NT2/D1 (cell line): ENCODE data around the gene MCM7.
A peak's percentile ranks its signal among the peaks of the same experiment; 100 is the strongest.

ENCODE experiments used
- DNase-seq: peaks from one replicate; pipeline ENCODE4 v3.0.0-alpha.2; 2011; ENCODE audit warnings: low read depth, low spot score
- H3K27me3 ChIP-seq: 2 replicates; pipeline ENCODE4 v1.6.0; 2011; ENCODE audit warnings: mild to moderate bottlenecking; ENCODE audit not compliant: insufficient read length, insufficient read depth
- H3K36me3 ChIP-seq: 2 replicates; pipeline ENCODE4 v1.6.1; 2011; ENCODE audit warnings: mild to moderate bottlenecking, low read length, mixed read lengths; ENCODE audit not compliant: insufficient read depth, insufficient read length
- H3K4me1 ChIP-seq: 2 replicates; pipeline ENCODE4 v1.5.1; 2011; ENCODE audit not compliant: insufficient read depth, insufficient read length
- H3K4me3 ChIP-seq: 2 replicates; pipeline ENCODE4 v1.5.1; 2011; ENCODE audit warnings: low read depth; ENCODE audit not compliant: insufficient read length
- H3K9ac ChIP-seq: 2 replicates; pipeline ENCODE4 v1.6.0; 2011; ENCODE audit warnings: low read depth; ENCODE audit not compliant: insufficient read length
- H3K9me3 ChIP-seq: 2 replicates; pipeline ENCODE4 v1.5.1; 2011; ENCODE audit warnings: mild to moderate bottlenecking, low read length; ENCODE audit not compliant: insufficient read depth
- SUZ12 ChIP-seq: IDR thresholded peaks from 2 replicates; pipeline ENCODE4 v1.6.1; 2011; ENCODE audit not compliant: insufficient read length, insufficient read depth; ENCODE audit errors: extremely low read depth
- YY1 ChIP-seq: IDR thresholded peaks from 2 replicates; pipeline ENCODE4 v1.6.1; 2011; ENCODE audit not compliant: insufficient read length, insufficient read depth
- ZNF274 ChIP-seq: IDR thresholded peaks from 2 replicates; pipeline ENCODE4 v1.6.1; 2011; ENCODE audit warnings: mild to moderate bottlenecking, low read depth, low read length

Gene MCM7

GRCh38 chr7:100126931-100127865 lies 26.0 kb upstream of the MCM7 start, which contains the start of gene MBLAC1:
MBLAC1 (plus strand) TSS chr7:100126967; CDS start chr7:100127396, 429 bp downstream.
- Histone ChIP-seq H3K9ac (peak within 1 kb of the TSS; percentile 95), H3K27me3 (peaks cover 20% of the 10 kb centered on the region), H3K36me3 (peaks cover 17% of the 10 kb centered on the region), H3K9me3 (no peaks in the 10 kb centered on the region), H3K4me1 (peaks cover 7% of the 10 kb centered on the region), H3K4me3 (peak within 1 kb of the TSS; percentile 82)
- no peak for TF ChIP-seq ZNF274
- TF ChIP-seq YY1 = no peak
- no peak for TF ChIP-seq SUZ12
- peak; percentile 90 for DNase-seq

- TF ChIP-seq SUZ12 (no peak), ZNF274 (no peak), YY1 (no peak)
- DNase-seq = no peak
- Histone ChIP-seq H3K9me3 (no peaks in the 10 kb centered on the region), H3K36me3 (peaks cover 19% of the 10 kb centered on the region), H3K9ac (peak overlapping the region; percentile 95), H3K4me3 (peak overlapping the region; percentile 82), H3K27me3 (peaks cover 20% of the 10 kb centered on the region), H3K4me1 (peaks cover 7% of the 10 kb centered on the region)
These were observed 25.2 kb upstream of the MCM7 start for GRCh38 chr7:100126239-100126930.

- Histone ChIP-seq H3K4me1 (peaks cover 7% of the 10 kb centered on the region), H3K9ac (no peak overlapping the region), H3K4me3 (no peak overlapping the region), H3K27me3 (peaks cover 20% of the 10 kb centered on the region), H3K36me3 (peaks cover 19% of the 10 kb centered on the region), H3K9me3 (no peaks in the 10 kb centered on the region)
- no peak for TF ChIP-seq ZNF274
- TF ChIP-seq SUZ12 = no peak
- no peak for TF ChIP-seq YY1
- DNase-seq = no peak
These were observed 23.4 kb upstream of the MCM7 start for GRCh38 chr7:100124301-100125230.

GRCh38 chr7:100122568-100122967 lies 21.4 kb upstream of the MCM7 start:
- no peak overlapping the region for H3K9ac ChIP-seq
- peaks cover 7% of the 10 kb centered on the region for H3K4me1 ChIP-seq
- no peak for DNase-seq
- peaks cover under 1% of the 10 kb centered on the region for H3K27me3 ChIP-seq
- TF ChIP-seq ZNF274 = no peak
- no peak for TF ChIP-seq SUZ12
- no peak for TF ChIP-seq YY1
- H3K9me3 ChIP-seq = no peaks in the 10 kb centered on the region
- peaks cover 19% of the 10 kb centered on the region for H3K36me3 ChIP-seq
- no peak overlapping the region for H3K4me3 ChIP-seq

GRCh38 chr7:100122067-100122466 lies 20.9 kb upstream of the MCM7 start:
- Histone ChIP-seq H3K9me3 (no peaks in the 10 kb centered on the region), H3K4me3 (no peak overlapping the region), H3K36me3 (peaks cover 19% of the 10 kb centered on the region), H3K9ac (no peak overlapping the region), H3K27me3 (no peaks in the 10 kb centered on the region), H3K4me1 (peaks cover 7% of the 10 kb centered on the region)
- TF ChIP-seq SUZ12 = no peak
- TF ChIP-seq ZNF274 = no peak
- TF ChIP-seq YY1 = no peak
- DNase-seq = no peak

GRCh38 chr7:100120733-100121036 lies 19.5 kb upstream of the MCM7 start:
- H3K9me3 ChIP-seq = no peaks in the 10 kb centered on the region
- DNase-seq = no peak
- H3K4me1 ChIP-seq = peaks cover 7% of the 10 kb centered on the region
- no peak overlapping the region for H3K4me3 ChIP-seq
- peak overlapping the region; percentile 24 for H3K9ac ChIP-seq
- peaks cover 26% of the 10 kb centered on the region for H3K36me3 ChIP-seq
- TF ChIP-seq YY1 (no peak), ZNF274 (no peak), SUZ12 (no peak)
- no peaks in the 10 kb centered on the region for H3K27me3 ChIP-seq
